Activated T-cell treated with anti-CD3 and anti-CD28 coated beads, Interleukin-2, amount 50 U/mL, for 24 hours (primary cell): ENCODE results near the gene EPN3.
A peak's percentile ranks its signal among the peaks of the same experiment; 100 is the strongest.

Source experiments
- DNase-seq: peaks from one replicate; pipeline ENCODE4 v3.0.0-alpha.2; 2020
- H3K27ac Mint-ChIP-seq: 2 replicates; pipeline ENCODE4 v1.8.0; 2020; ENCODE audit warnings: mild to moderate bottlenecking, mixed read lengths
- H3K27me3 Mint-ChIP-seq: 2 replicates; pipeline ENCODE4 v1.8.0; 2020; ENCODE audit warnings: mixed read lengths
- H3K36me3 Mint-ChIP-seq: 2 replicates; pipeline ENCODE4 v1.8.0; 2020; ENCODE audit warnings: low read depth, mixed read lengths
- H3K4me1 Mint-ChIP-seq: 2 replicates; pipeline ENCODE4 v1.8.0; 2020; ENCODE audit warnings: low read depth, mixed read lengths
- H3K4me3 Mint-ChIP-seq: 2 replicates; pipeline ENCODE4 v1.8.0; 2020; ENCODE audit warnings: mild to moderate bottlenecking, moderate library complexity, mixed read lengths
- H3K9me3 Mint-ChIP-seq: 2 replicates; pipeline ENCODE4 v1.8.0; 2020; ENCODE audit warnings: mixed read lengths

The EPN3 gene

DNA sequence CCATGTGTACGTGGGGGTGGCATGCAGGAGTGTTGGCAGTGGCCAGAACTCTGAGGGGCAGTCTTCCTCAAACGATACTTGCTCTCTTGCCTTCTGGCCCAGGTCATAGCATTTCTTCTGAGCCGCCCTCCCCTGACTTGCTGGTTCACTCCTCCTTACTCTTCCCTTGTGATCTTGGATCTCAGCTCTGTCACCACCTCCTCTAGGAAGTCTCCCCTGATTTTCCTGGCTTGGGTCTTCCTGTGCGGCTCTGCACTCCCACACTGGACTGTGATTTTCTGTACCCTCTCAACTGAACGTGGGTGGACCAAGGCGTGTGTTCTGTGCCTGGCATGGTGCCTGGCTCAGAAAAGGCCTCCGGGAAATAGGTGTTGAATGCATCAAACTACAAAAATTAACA, 2.9 kb downstream of the EPN3 start:
- H3K36me3 Mint-ChIP-seq, result no peaks in the 10 kb centered on the region
- H3K4me3 Mint-ChIP-seq, result no peak overlapping the region
- DNase-seq, result no peak
- peaks cover 50% of the 10 kb centered on the region for H3K27me3 Mint-ChIP-seq
- no peak overlapping the region for H3K27ac Mint-ChIP-seq
- no peaks in the 10 kb centered on the region for H3K9me3 Mint-ChIP-seq
- peaks cover 15% of the 10 kb centered on the region for H3K4me1 Mint-ChIP-seq

DNA sequence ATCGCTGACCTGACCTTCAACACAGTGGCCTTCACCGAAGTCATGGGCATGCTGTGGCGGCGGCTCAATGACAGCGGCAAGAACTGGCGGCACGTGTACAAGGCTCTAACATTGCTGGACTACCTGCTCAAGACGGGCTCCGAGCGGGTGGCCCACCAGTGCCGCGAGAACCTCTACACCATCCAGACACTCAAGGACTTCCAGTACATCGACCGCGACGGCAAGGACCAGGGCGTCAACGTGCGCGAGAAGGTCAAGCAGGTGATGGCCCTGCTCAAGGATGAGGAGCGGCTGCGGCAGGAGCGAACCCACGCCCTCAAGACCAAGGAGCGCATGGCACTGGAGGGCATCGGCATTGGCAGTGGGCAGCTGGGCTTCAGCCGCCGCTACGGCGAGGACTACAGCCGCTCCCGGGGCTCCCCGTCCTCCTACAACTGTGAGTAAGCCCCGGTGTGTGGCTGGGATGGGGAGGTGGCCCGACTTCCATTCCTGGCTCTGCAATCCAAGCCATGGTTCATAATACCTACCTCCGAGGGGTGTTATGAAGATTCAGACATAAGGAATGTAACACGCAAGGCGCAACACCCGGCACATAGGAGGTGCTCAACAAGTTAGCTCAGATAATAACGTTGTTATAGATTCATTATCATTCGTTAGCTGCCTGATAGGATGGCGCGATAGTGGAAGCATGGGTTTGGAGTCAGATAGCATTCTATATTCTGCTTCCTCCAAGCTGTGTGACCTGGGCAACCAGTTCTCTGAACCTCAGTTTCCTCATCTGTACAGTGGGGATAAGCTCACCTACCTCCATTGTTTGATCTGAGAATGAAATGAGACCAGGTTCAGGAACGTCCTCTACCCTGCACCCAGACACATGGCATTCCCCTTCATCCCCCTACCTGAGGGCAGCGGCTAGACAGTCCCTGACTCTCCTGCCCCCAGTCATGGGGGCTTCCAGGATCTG, 4.4 kb downstream of the EPN3 start:
- no peak for DNase-seq
- Mint-ChIP-seq H3K27ac (no peak overlapping the region), H3K27me3 (peaks cover 34% of the 10 kb centered on the region), H3K4me3 (no peak overlapping the region), H3K9me3 (no peaks in the 10 kb centered on the region), H3K4me1 (peaks cover 24% of the 10 kb centered on the region), H3K36me3 (no peaks in the 10 kb centered on the region)

DNA sequence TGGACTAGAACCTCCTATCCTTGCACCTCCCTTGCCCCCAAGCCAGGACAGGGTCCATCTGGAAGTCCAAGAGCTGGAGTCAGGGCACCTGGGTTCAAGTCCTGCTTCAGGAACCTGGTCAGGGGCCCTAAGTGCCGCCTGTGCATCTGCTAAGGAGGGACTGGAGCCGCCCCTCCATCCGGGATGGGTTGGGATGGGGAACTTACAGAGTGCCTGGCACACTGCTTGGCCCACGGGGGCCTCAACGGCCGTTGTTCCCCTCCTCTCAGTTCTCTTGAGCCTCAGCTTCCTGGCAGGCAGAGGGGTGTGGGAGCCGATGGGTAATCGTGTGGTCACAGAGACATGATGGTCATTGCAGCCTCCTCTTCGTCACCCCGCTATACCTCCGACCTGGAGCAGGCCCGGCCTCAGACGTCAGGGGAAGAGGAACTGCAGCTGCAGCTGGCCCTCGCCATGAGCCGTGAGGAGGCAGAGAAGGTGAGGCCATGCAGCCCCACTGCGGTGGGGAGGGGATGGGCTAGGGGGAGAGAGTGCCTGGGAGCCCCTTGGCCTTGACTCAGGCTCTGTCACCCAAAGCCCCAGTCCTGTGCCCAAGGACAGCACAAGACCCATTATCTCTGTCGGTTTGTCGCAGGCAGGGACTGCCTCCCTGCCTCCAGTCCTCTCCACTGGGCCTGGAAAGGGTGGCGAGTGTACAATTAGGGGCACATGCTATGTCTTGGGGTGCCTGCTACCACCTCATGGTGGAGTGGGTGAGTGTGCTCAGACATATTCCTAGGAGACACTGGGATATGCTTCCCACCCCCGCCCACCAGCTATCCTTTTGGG, 5.4 kb downstream of the EPN3 start:
- Mint-ChIP-seq H3K4me1 (peaks cover 28% of the 10 kb centered on the region), H3K9me3 (no peaks in the 10 kb centered on the region)

DNA sequence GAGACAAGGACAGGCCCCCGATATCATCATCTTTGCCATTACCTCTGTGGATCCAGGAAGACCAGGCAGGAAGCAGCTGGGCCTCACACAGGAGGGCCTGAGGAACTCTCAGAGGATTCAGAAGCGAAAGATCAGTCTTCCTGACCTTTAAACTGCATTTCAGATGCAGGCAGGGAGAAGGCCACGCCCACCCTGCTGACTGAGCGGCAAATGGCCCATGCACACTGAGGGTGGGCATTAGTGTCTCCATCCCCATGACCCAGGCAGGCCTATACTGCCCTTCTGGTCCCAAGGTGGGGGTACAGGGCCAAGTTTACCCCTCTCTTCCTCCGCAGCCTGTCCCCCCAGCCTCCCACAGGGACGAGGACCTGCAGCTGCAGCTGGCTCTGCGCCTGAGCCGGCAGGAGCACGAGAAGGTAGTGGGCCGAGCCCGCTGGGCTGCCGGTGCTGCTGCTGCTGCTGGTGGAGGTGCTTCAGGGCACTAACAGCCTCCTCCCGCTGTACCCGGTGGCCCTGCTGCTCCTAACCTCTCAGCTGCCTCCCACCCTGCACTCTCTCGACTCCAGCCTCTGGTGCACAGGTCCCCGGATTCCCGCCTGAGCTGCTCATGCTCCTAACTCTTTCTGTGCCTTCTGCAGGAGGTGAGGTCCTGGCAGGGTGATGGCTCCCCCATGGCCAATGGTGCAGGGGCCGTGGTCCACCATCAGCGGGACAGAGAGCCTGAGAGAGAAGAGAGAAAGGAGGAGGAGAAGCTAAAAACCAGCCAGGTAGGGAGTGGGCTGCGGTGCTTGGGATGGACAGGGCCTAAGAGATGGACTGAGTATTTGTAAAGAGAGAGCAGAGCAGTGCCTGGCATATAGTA, 6.2 kb downstream of the EPN3 start:
- Mint-ChIP-seq H3K4me1 (peaks cover 20% of the 10 kb centered on the region), H3K27ac (peak overlapping the region; percentile 17), H3K9me3 (no peaks in the 10 kb centered on the region), H3K36me3 (no peaks in the 10 kb centered on the region), H3K27me3 (peaks cover 17% of the 10 kb centered on the region), H3K4me3 (no peak overlapping the region)
- no peak for DNase-seq

More for the DNA sequence above, 5.4 kb downstream of the EPN3 start:
- Mint-ChIP-seq H3K4me3 (no peak overlapping the region), H3K36me3 (no peaks in the 10 kb centered on the region), H3K27ac (no peak overlapping the region), H3K27me3 (peaks cover 25% of the 10 kb centered on the region)
- no peak for DNase-seq

DNA sequence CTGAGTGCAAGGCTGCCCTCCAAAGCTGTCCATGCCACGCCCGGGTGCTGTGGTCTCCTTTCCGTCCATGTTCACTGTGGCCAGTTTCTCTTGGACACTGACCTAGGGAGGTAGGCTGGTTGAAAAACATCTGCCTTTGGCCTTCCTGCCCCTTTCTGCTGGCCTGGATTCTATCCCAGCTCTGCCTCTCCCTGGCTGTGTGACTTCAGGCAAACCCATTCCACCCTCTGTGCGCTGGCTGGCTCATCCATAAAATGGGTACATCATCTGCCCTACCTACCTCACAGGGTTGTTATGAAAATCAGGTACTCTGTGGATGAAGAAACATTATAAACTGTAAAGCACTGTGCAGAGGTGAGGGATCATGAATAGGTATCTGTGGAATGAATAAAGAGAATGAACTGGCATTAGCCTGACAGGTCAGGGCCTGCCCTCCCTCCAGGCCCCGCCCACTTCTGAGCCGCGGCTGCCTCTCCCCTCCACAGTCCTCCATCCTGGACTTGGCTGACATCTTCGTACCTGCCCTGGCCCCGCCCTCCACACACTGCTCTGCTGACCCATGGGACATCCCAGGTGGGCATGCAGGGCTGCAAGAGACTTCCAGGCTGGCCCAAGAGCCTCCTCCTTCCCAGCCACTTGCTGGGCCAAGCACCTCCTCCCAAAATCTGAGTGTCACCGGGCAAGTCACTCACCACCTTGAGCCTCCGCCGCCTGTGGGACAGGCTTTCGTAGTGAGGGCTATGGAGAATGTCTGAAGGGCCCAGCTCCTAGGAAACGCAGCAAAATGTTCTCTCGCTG, 7.4 kb downstream of the EPN3 start:
- Mint-ChIP-seq H3K4me1 (peaks cover 15% of the 10 kb centered on the region), H3K27ac (no peak overlapping the region), H3K27me3 (peaks cover 14% of the 10 kb centered on the region), H3K4me3 (no peak overlapping the region), H3K36me3 (no peaks in the 10 kb centered on the region), H3K9me3 (no peaks in the 10 kb centered on the region)
- no peak for DNase-seq

DNA sequence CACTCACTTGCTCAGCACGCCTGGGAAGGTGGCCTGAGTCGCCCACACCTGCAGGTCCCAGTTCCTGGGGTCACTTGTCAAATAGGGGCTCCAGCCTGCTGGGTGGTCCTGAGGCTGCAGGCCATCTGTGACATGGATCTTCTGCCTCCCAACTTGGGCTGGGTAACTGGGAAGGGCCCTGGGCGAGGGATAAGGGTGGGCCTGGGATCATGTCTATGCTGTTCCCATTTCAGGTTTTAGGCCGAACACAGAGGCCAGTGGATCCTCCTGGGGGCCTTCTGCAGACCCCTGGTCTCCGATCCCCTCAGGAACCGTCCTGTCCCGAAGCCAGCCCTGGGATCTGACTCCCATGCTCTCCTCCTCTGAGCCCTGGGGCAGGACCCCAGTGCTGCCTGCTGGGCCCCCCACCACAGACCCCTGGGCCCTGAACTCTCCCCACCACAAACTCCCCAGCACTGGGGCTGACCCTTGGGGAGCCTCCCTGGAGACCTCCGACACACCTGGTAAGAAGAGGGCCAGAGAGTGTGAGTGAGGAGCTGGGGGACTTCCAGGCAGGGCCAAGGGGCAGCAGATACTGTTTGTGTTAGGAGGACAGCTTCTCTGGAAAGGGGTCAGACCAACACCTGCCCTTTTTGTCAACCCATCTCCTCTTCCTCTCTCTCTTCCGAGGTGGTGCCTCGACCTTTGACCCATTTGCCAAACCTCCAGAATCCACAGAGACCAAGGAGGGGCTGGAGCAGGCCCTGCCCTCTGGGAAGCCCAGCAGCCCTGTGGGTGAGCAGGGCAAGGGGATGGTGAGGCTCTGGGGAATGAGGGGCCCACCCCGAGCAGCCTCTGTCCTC, 8.2 kb downstream of the EPN3 start:
- Mint-ChIP-seq H3K4me3 (no peak overlapping the region), H3K27ac (no peak overlapping the region), H3K9me3 (no peaks in the 10 kb centered on the region), H3K36me3 (no peaks in the 10 kb centered on the region), H3K4me1 (peaks cover 15% of the 10 kb centered on the region), H3K27me3 (peaks cover 10% of the 10 kb centered on the region)
- DNase-seq, result no peak

DNA sequence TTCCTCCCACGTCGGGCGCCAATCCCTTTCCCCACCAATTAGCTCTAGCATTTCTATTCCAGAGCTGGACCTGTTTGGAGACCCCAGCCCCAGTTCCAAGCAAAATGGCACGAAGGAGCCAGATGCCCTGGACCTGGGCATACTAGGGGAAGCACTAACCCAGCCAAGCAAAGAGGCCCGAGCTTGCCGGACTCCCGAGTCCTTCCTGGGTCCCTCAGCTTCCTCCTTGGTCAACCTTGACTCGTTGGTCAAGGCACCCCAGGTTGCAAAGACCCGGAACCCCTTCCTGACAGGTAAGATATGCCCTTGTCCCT, 8.8 kb downstream of the EPN3 start:
- H3K27me3 Mint-ChIP-seq, result peaks cover 13% of the 10 kb centered on the region
- no peak overlapping the region for H3K27ac Mint-ChIP-seq
- peak overlapping the region; percentile 70 for H3K4me3 Mint-ChIP-seq
- no peaks in the 10 kb centered on the region for H3K9me3 Mint-ChIP-seq
- H3K4me1 Mint-ChIP-seq, result peaks cover 15% of the 10 kb centered on the region
- no peak for DNase-seq
- H3K36me3 Mint-ChIP-seq, result no peaks in the 10 kb centered on the region

DNA sequence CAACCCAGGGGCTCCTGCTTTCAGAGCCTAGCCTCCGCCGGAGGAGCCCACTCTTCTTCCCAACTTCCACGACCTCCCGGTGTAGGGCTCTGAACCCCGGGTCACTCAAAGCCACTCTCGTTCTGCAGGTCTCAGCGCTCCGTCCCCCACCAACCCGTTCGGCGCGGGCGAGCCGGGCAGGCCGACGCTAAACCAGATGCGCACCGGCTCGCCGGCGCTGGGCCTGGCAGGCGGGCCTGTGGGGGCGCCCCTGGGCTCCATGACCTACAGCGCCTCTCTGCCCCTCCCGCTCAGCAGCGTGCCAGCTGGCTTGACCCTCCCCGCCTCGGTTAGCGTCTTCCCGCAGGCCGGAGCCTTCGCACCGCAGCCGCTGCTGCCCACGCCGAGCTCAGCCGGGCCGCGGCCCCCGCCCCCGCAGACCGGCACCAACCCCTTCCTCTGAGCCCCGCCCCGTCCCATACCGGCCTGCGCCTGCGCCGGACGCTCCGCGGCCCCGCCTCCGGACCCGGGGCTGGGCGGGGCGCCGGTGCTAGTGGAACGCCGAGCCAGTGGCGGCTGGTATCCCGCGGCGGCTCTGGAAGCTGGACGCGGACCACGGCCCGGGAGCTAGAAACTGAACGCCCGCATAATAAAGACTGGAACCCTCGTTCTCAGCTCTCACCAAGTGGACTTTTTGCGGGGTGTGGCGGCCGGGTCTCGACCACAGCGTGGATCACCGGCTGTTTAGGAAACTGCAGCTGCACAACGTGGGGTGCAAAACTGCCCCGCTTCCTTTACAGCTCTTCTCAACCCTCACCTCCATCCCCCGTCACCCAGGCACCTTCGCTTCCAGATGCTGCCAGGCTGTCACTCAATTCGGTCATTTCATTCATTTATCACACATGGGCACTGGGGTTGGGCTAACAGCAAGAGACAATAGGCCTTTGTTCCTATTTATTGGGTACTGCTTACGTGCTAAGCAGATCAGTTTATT, 9.5 kb downstream of the EPN3 start:
- peak overlapping the region; percentile 78 for H3K4me3 Mint-ChIP-seq
- peak; percentile 94 for DNase-seq
- no peaks in the 10 kb centered on the region for H3K9me3 Mint-ChIP-seq
- peaks cover 13% of the 10 kb centered on the region for H3K27me3 Mint-ChIP-seq
- no peaks in the 10 kb centered on the region for H3K36me3 Mint-ChIP-seq
- no peak overlapping the region for H3K27ac Mint-ChIP-seq
- H3K4me1 Mint-ChIP-seq, result peaks cover 17% of the 10 kb centered on the region

DNA sequence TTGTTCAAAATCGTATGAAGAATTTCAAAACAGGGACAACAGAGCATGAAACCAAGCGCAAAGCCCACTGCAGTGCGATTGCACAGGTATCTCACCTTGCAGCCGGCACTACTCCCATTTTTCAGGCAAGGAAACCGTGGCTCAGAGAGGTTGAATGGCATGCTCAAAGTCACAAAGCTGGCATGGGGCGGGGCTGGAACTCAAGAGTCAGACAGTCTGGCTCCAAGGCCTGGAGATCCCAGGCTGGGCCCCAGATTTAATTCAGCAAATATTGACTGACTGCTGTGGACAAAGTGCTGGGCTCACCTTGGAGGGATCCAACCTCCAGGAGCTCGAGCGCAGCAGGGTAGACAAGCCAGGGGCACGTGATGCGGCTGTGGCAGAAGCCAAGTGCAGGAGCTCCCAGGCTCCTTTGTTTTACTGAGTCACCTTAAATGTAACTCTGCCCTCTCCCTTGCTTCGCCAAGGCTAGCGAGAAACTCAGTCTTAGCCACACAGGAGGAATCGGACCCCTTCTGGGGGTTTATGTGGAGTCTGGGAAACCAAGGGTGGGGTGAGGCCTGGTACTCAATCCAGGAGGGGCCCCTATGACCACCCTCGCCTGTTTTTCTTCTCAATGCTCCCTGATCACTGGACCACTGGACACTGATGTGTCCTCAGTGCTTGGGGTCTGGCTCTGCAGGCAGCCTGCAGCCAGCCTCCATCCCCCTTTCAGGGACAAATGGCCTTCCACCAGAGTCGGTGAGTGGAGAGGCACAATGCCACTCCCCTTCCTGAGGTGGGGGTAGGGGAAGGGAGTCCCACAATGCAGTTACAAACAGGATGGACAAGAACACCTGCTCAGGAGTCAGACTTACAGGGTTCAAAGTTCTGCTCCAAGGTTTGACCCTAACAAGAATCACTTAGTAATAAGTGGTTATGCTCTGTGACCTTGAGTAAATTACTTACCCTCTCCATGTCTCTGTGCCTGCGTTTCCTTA, 10.6 kb downstream of the EPN3 start:
- DNase-seq, result no peak
- peaks cover 20% of the 10 kb centered on the region for H3K4me1 Mint-ChIP-seq
- H3K9me3 Mint-ChIP-seq, result no peaks in the 10 kb centered on the region
- H3K4me3 Mint-ChIP-seq, result peak overlapping the region; percentile 78
- no peak overlapping the region for H3K27ac Mint-ChIP-seq
- peaks cover 13% of the 10 kb centered on the region for H3K27me3 Mint-ChIP-seq
- no peaks in the 10 kb centered on the region for H3K36me3 Mint-ChIP-seq

DNA sequence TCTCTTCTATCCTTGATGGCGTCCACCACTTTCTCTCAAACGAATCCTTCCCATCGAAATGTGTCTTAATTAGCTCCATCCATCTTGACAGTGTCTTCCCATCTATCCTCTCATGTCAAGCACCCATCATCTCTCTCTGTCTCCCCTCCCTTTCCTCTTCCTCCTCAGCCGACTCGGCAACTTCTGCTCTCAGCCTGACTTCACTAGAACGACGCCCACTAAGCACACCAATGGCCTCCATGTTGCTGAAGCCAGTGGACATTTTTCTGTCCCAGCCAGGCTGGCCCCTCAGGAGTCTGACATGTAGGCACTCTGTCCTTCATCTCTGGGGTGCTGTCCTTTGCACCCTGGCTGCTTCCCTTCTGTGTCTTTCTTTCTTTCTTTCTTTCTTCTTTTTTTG, 12.0 kb downstream of the EPN3 start:
- no peaks in the 10 kb centered on the region for H3K36me3 Mint-ChIP-seq
- H3K27me3 Mint-ChIP-seq, result peaks cover 13% of the 10 kb centered on the region
- no peak overlapping the region for H3K4me3 Mint-ChIP-seq
- H3K4me1 Mint-ChIP-seq, result peaks cover 20% of the 10 kb centered on the region
- no peak overlapping the region for H3K27ac Mint-ChIP-seq
- H3K9me3 Mint-ChIP-seq, result no peaks in the 10 kb centered on the region
- no peak for DNase-seq

DNA sequence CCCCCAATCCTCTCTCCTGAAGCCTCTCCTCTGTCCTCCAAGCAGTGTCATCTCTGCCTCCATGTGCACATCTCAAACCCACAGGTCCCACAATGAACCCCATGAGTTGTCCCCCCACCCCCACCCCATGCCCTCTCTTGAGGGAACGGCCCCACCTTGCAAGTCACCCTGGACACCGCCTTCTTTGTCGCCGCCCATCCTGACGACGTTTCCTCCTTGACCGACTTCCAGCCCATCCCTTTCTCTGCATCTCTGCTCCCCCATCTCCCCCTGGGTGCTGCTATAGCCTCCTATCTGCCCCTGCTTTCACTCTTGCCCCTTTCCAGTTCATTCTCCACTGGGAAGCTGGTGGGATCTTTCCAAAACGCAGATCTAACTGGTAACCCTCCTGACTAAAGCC, 12.8 kb downstream of the EPN3 start:
- Mint-ChIP-seq H3K4me1 (peaks cover 20% of the 10 kb centered on the region), H3K4me3 (no peak overlapping the region), H3K27ac (no peak overlapping the region), H3K36me3 (no peaks in the 10 kb centered on the region), H3K9me3 (no peaks in the 10 kb centered on the region), H3K27me3 (peaks cover 13% of the 10 kb centered on the region)
- no peak for DNase-seq
